Heart left ventricle (tissue), 16 donors: ENCODE data around the gene RTP2. TPM values are rescaled to one million over a fixed set of nuclear protein-coding genes. Genes with fewer than 3 reads are reported as not detected.

Experiments
- ATAC-seq, 4 donors: fragments of 200-7000 bp; cut with Tn5 transposase; one replicate each; pipeline ENCODE4 v1.9.1; 2020 to 2022; ENCODE audit warnings: moderate library complexity in 4 of 4, mild to moderate bottlenecking in 3 of 4, moderate number of reproducible peaks in 1 of 4
- DNase-seq, 5 donors: peaks; one replicate each; pipeline ENCODE4 v3.0.0-alpha.2; 2020
- H3K27ac ChIP-seq, 12 donors: fragments of 200-600 bp; sonication (generic) in 4 of 12; one replicate each; pipeline versions ENCODE4 v1.5.0 to v1.8.0; 2016 to 2022; ENCODE audit warnings: mild to moderate bottlenecking in 2 of 12
- H3K27me3 ChIP-seq, 9 donors: fragments of 200-600 bp; sonication (generic) in 2 of 9; one replicate each; pipeline versions ENCODE4 v1.5.1 to v1.8.0; 2016 to 2022; ENCODE audit warnings: mild to moderate bottlenecking in 3 of 9
- H3K36me3 ChIP-seq, 9 donors: fragments of 200-600 bp; sonication (generic) in 2 of 9; one replicate each; pipeline versions ENCODE4 v1.5.0 to v1.8.0; 2018 to 2022; ENCODE audit warnings: mild to moderate bottlenecking in 2 of 9
- H3K4me1 ChIP-seq, 12 donors: fragments of 200-600 bp; sonication (generic) in 4 of 12; one replicate each; pipeline versions ENCODE4 v1.5.0 to v1.8.0; 2016 to 2022; ENCODE audit warnings: mild to moderate bottlenecking in 3 of 12
- H3K4me3 ChIP-seq, 12 donors: fragments of 200-600 bp; sonication (generic) in 4 of 12; one replicate each; pipeline versions ENCODE4 v1.5.0 to v1.8.0; 2017 to 2022; ENCODE audit warnings: mild to moderate bottlenecking in 9 of 12, moderate library complexity in 4 of 12
- H3K9me3 ChIP-seq, 12 donors: fragments of 200-600 bp; sonication (generic) in 4 of 12; one replicate each; pipeline versions ENCODE4 v1.5.0 to v1.8.0; 2016 to 2022; ENCODE audit warnings: mild to moderate bottlenecking in 1 of 12
- POLR2A ChIP-seq, 2 donors: fragments of 450-650 bp; IDR thresholded peaks; one replicate each; pipeline ENCODE4 v1.6.1; 2017; ENCODE audit warnings: antibody characterized with exemption in 2 of 2, mild to moderate bottlenecking in 2 of 2, moderate library complexity in 2 of 2
- WGBS, 4 donors: extraction: QIAGEN DNeasy Blood & Tissue Kit in 2 of 4; methylation state at CpG; one replicate each; pipeline versions ENCODE4 v1.1.5 to v1.1.7; 2013 to 2018; 5-methylcytosine and 5-hydroxymethylcytosine counted together
- intact Hi-C, 10 donors: fragments of 100-400 bp; cut with DNase I; formaldehyde crosslinking; loops; one replicate each; pipeline versions ENCODE4 v1.11.1 to v1.14.2; 2022
- polyA plus RNA-seq, 2 donors: library from polyadenylated mRNA; stranded (reverse); fragments of 200-250 nt; gene quantifications; one replicate each; pipeline ENCODE4 v1.2.3, GENCODE V29; 2013
- total RNA-seq, 9 donors: library from RNA; depleted of rRNA in 2 of 9; stranded (reverse); fragments of >200 nt in 2 of 9; fragmentation: NEBNext Ultra II Directional in 3 of 9; extraction: Animal tissue kit (Norgen Biotek cat#: 25700) in 3 of 9; gene quantifications; one replicate each; pipeline versions ENCODE4 v1.1.0 to v1.2.4, GENCODE V29; 2016 to 2023
- TF ChIP-seq, protein P1 (sequence below), 12 donors: fragments of 200-600 bp; sonication (generic) in 4 of 12; IDR thresholded peaks; one replicate each; pipeline versions ENCODE4 v1.5.0 to v1.8.0; 2018 to 2022; ENCODE audit warnings: antibody characterized with exemption in 12 of 12, mild to moderate bottlenecking in 5 of 12
- donor health status: ischemic (EF 13 %, LVEDD 7.1; RV severe dilation, severe dysfunction).
- donor health status: healthy with polysubstance abuse.
- donor health status: DM: no; HTN: yes; CAD: no.
- donor health status: DM: no; HTN: no; CAD: no.
- donor health status: ischemic (EF 25% LVEDD 6.9; RV normal size, moderate dysfunction).
- donor health status: ischemic (EF 25% LVEDD 5.7; RV mildly dilated, moderate dysfunction).
- donor health status: healthy.
- donor health status: DM: yes; HTN: yes; CAD: no.
- donor health status: ischemic (EF 35%, LVEDD 5.7; RV mildly dilated, moderate dysfunction).
- donor health status: nonischemic (EF 11% LVEDD 7.7; RV severe dilation, severe dysfunction).
- donor health status: DM: yes; HTN: yes; CAD: no.
- donor health status: PGD.
- donor health status: ischemic (EF 29% LVEDD 5.4; RV normal size, mild dysfunction).
- donor health status: nonischemic (EF 23%, LVEDD 6.1; RV moderate dilation, normal function).

The RTP2 gene
- total and polyA plus RNA-seq, 11 donors: not detected

DNA sequence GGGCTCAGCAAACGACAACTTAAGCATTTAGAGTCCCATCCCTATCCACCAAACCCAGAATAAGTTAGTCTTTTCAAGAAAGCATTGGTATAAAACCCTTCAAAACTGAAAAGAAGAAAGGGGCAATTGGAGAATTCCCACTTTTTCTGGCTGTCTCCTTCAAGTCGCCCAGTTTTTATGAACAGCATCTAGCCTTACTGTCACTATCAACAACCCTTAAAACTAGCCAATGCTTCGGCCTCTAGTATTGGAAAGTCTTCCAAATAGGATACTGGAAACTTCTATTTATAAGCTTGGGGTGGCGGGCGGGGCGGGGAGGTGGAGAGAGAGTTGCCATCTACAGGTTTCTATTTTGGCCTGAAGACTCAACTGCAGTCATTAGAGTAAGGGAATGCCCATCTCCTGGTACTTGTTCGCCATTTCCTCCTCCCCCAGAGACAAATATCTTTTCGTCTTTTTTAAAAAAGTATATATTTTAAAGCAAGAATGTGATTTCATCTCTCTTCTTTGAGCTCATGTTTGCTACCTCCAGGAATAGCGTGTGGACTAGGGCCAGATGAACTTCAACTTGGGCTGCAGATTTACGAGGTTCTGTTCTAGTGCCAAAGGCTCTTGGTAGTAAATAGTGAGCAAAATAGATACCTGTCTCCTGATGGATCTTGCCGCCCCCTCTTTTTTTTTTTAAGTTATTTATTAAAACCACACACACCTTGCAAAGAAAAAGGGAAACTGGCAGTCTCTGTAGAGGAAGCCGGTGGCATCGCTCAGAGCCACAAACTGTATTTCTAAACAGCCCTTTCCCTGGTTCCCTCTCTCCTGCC lies 40.2 kb upstream of the RTP2 start:
- ATAC-seq (peak in 3 of 4 donors; percentile 4 to 9 (median 4)), DNase-seq (peak in 4 of 5 donors; percentile 59 to 71 (median 68))
- Histone ChIP-seq H3K27me3 (no peaks in the 10 kb centered on the region), H3K4me3 (peak overlapping the region; percentile 54 to 89 (median 78)), H3K27ac (peak overlapping the region; percentile 94 to 100 (median 98)), H3K4me1 (peaks cover 0 to 42% (median 18%) of the 10 kb centered on the region in 12 donors), H3K9me3 (no peaks in the 10 kb centered on the region), H3K36me3 (no peaks in the 10 kb centered on the region)
- WGBS, 4 donors: 29 to 38% (median 35%) methylated on average over 13 of the region's 13 CpGs
- intact Hi-C loops: loop anchor here (5.0 to 10.0 kb wide), 19 partner anchors 292 to 1405 kb away; partner anchors contain the start of gene LPP (in 2 of the 10)
- TF ChIP-seq, protein P1, sequence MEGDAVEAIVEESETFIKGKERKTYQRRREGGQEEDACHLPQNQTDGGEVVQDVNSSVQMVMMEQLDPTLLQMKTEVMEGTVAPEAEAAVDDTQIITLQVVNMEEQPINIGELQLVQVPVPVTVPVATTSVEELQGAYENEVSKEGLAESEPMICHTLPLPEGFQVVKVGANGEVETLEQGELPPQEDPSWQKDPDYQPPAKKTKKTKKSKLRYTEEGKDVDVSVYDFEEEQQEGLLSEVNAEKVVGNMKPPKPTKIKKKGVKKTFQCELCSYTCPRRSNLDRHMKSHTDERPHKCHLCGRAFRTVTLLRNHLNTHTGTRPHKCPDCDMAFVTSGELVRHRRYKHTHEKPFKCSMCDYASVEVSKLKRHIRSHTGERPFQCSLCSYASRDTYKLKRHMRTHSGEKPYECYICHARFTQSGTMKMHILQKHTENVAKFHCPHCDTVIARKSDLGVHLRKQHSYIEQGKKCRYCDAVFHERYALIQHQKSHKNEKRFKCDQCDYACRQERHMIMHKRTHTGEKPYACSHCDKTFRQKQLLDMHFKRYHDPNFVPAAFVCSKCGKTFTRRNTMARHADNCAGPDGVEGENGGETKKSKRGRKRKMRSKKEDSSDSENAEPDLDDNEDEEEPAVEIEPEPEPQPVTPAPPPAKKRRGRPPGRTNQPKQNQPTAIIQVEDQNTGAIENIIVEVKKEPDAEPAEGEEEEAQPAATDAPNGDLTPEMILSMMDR (IDR thresholded peaks at IDR 0.05): peak in 1 of 12 donors; percentile 9
- TF ChIP-seq POLR2A (IDR thresholded peaks at IDR 0.05): peak; percentile 6 to 73

DNA sequence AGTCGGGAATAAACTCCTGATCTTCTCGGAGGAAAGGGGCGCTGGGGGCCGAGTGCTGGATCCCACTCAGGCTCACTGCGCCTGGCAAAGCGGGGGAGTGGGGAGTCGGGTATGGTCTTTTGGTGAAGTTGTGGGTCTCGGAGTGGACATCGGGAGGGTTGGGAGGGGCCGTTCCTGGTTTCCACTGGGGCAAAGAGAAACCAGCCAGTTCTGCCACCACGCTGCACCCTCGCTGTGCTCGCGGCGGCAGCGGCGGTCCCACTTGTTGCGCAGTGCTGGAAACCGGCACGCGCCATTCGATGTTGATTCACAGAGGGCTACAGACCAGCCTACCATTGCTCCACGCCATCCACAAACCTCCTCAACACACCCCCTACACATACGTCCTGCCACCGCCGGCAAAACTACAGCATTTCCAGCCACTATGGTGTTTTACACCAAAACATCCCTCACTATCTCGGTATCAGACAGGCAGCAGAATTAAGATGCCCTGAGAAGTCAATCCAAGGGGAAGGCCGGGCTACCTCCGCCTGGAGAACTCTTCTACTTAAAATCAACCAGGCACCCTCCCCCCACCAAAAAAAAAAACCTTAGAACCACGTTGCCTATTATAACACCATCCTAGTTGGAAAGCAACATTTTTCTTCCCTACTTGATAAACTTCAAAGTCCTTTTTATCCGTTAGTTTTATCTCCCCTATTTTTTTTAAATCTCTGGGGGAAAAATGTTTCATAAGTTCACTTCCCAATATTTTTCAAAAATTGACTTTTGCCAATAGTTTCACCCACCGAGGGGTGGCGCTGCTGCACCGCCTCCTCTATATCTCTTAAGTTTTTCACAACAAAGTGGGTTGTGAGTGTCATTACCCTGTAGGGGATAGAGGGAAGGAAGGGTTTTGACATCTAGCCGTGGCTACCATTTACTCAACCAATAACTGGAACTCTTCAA lies 39.3 kb upstream of the RTP2 start:
- WGBS, 4 donors: 1% methylated on average over 35 of the region's 35 CpGs

DNA sequence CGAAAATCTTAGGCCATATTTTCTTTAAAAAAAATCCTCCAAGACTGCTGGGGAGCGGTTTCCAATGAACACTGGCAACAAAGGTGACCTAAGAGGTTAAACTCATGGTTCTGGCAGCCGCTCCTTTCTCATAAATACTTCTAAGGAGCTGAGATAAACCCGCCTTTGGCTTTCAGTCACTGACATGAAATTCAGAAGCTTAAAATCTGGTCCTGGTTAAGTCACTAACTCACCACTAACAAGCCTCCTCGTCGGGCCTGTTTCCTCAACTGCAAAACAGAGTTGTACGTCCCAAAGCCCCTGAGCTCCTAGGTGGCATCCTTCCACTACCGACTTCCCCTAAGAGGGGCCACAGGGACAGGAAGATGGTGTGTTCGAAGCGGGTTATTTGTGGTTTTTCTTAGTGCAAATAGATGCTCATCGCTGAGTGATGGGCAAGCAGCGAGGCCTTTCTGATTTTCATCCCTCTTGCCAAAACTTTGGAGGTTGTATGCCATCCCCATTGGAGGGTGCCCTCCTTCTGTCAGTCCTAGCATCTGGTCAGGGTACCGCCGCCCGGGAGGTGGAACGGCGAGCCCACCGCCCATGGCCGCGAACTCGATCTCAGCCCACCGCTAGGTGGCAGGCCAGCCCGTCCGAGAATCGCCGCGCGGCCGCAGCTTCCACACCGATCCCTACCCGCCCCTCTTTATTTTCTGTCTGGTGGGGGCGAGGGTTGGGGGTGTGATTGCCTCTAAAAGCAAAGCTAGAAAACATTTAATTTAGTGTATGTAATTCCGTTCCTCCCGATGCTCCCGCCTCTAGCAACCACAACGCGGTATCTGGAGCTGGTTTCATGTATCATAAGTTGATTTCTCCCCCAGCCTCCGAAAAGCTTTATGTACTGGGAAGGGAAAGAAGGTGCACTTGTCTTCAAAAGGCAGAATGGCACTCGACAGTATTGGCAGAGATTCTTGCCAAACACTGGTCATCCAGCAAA lies 38.4 kb upstream of the RTP2 start:
- DNase-seq: peak; percentile 73 to 87 (median 76)
- H3K27ac ChIP-seq: peak overlapping the region; percentile 94 to 100 (median 98)
- TF ChIP-seq, protein P1 (IDR thresholded peaks at IDR 0.05): peak; percentile 82 to 97 (median 93)
- TF ChIP-seq POLR2A (IDR thresholded peaks at IDR 0.05): no peak
- H3K27me3 ChIP-seq: no peaks in the 10 kb centered on the region
- H3K4me3 ChIP-seq: peak overlapping the region; percentile 40 to 89 (median 75)
- peak in 1 of 4 donors; percentile 11 for ATAC-seq
- WGBS, 4 donors: 2 to 3% (median 2%) methylated on average over 39 of the region's 39 CpGs
- peaks cover 0 to 49% (median 27%) of the 10 kb centered on the region in 12 donors for H3K4me1 ChIP-seq
- intact Hi-C loops: loop anchor here (1.0 to 10.0 kb wide), 25 partner anchors 294 to 1408 kb away; partner anchors contain the start of gene LPP (in 2 of the 10)
- H3K36me3 ChIP-seq: no peaks in the 10 kb centered on the region
- H3K9me3 ChIP-seq: no peaks in the 10 kb centered on the region

More for the DNA sequence above, 39.3 kb upstream of the RTP2 start:
- peak overlapping the region; percentile 94 to 100 (median 98) for H3K27ac ChIP-seq
- H3K4me1 ChIP-seq: peaks cover 0 to 40% (median 20%) of the 10 kb centered on the region in 12 donors
- TF ChIP-seq POLR2A (IDR thresholded peaks at IDR 0.05): peak in 1 of 2 donors; percentile 33
- TF ChIP-seq, protein P1 (IDR thresholded peaks at IDR 0.05): peak; percentile 74 to 94 (median 88)
- ATAC-seq (peak in 1 of 4 donors; percentile 3), DNase-seq (peak; percentile 69 to 88 (median 75))
- H3K9me3 ChIP-seq: no peaks in the 10 kb centered on the region
- H3K4me3 ChIP-seq: peak overlapping the region; percentile 40 to 89 (median 75)
- no peaks in the 10 kb centered on the region for H3K36me3 ChIP-seq
- H3K27me3 ChIP-seq: no peaks in the 10 kb centered on the region
- intact Hi-C loops: loop anchor here (1.0 to 10.0 kb wide), 25 partner anchors 293 to 1407 kb away; partner anchors contain the start of gene LPP (in 2 of the 10)
